ENCODE data around the gene GNA12.

DNA sequence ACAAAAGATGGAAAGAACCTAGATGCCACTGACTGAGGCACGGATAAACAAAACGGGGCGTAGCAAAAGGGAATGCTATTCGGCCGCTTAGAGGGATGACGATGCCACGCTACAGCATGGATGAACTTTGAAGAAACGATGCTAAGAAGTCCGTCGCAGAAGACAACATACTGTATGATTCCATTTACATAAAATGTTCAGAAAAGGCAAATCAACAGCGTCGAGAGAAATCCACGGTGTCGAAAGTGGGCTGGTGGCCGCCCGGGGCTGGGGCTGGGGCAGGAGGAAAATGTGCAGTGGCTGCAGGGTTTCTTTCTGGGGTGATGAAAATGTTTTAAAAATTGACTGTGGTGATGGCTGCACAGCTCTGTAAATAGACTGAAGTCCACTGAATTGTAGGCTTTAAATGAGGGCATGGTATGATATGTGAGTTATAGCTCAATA, 24.1 kb downstream of the GNA12 start:
- no peak for TF ChIP-seq CTCF (IDR thresholded peaks at IDR 0.05; ENCODE audit: insufficient read depth, low read length, poor library complexity, severe bottlenecking)
- TF ChIP-seq EZH2phosphoT487 (conservative IDR thresholded peaks at IDR 0.05; ENCODE audit: low read length), result no peak

Measured in SU-DHL-6 (cell line).